ENCODE results near the gene VAV1.
"Not testable (repeated sequence)": the region's sequence is repeated elsewhere in the genome, so short reads cannot be mapped to it uniquely, and the experiment has no call there.

The VAV1 gene

GRCh38 chr19:6856749-6857372, 84.4 kb downstream of the VAV1 start:
- no peak for DNase-seq

- no peak for DNase-seq
Measured at GRCh38 chr19:6861683-6862286, 89.3 kb downstream of the VAV1 start.

- peak; percentile 88 to 93 for DNase-seq
Measured at GRCh38 chr19:6862673-6863078, 90.2 kb downstream of the VAV1 start.

GRCh38 chr19:6864325-6864940, 91.9 kb downstream of the VAV1 start:
- DNase-seq, result no peak

- DNase-seq, result no peak
Measured at GRCh38 chr19:6865849-6866248, 93.3 kb downstream of the VAV1 start.

- DNase-seq, result no peak
Measured at GRCh38 chr19:6866741-6867151, 94.2 kb downstream of the VAV1 start.

- DNase-seq, result no peak
Measured at GRCh38 chr19:6868351-6868750, 95.8 kb downstream of the VAV1 start.

GRCh38 chr19:6869151-6869882, 96.8 kb downstream of the VAV1 start:
- DNase-seq, result not testable (repeated sequence)

- no peak for DNase-seq
Measured at GRCh38 chr19:6873708-6874431, 101.4 kb downstream of the VAV1 start.

- DNase-seq, result no peak
Measured at GRCh38 chr19:6875218-6875617, 102.7 kb downstream of the VAV1 start.

GRCh38 chr19:6876748-6877147, 104.2 kb downstream of the VAV1 start:
- no peak for DNase-seq

GRCh38 chr19:6877766-6878165, 105.3 kb downstream of the VAV1 start:
- DNase-seq, result no peak

GRCh38 chr19:6886277-6886897, 113.9 kb downstream of the VAV1 start:
- no peak for DNase-seq

GRCh38 chr19:6887316-6887715, 114.8 kb downstream of the VAV1 start, which contains the start of gene ADGRE1:
TSS of gene ADGRE1 (plus strand) at chr19:6887579. CDS start at chr19:6887609, 30 bp downstream.
- DNase-seq, result no peak

- no peak for DNase-seq
Measured at GRCh38 chr19:6888967-6889366, 116.5 kb downstream of the VAV1 start.

GRCh38 chr19:6890401-6890913, 117.9 kb downstream of the VAV1 start:
- DNase-seq, result no peak

GRCh38 chr19:6890938-6891337, 118.4 kb downstream of the VAV1 start:
- DNase-seq, result peak; percentile 12 to 31

GRCh38 chr19:6891761-6892385, 119.4 kb downstream of the VAV1 start:
- DNase-seq, result no peak

- DNase-seq, result no peak
Measured at GRCh38 chr19:6894313-6894712, 121.8 kb downstream of the VAV1 start.

- DNase-seq, result no peak
Measured at GRCh38 chr19:6903446-6903845, 130.9 kb downstream of the VAV1 start.

- no peak for DNase-seq
Measured at GRCh38 chr19:6906559-6907060, 134.1 kb downstream of the VAV1 start.
